Measurements from ENCODE around the gene KDM2B.

The KDM2B gene

DNA sequence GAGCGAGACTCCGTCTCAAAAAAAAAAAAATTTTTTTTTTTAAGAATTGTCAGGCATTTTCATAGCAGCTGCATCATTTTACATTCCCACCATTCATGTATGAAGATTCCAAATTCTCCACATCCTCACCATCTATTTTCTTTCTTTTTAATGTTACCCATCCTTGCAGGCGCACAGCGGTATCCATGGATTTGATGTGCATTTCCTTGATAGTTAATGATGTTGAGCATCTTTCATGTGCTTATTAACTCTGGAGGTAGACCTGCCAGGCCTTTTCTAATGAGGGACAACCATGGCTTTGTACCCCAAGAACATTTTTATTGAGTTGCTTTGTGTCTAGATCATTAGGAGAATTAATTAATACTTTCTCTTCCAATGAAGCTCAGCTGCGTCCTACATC lies 182.5 kb downstream of the KDM2B start:
- Histone ChIP-seq H3K27ac (ENCODE audit: low read depth, low read length) (no peak overlapping the region), H3K4me3 (ENCODE audit: low read length) (peak overlapping the region; percentile 87), H3F3A (ENCODE audit: control insufficient read depth, insufficient read depth) (0 out of 2 replicates have a peak, but pooled peaks cover 2% of the 10 kb centered on the region), H3K4me1 (ENCODE audit: control insufficient read depth, low read length) (peaks cover 29% of the 10 kb centered on the region), H3K36me3 (ENCODE audit: control insufficient read depth, low read length) (peaks cover 23% of the 10 kb centered on the region), H3K79me2 (ENCODE audit: control insufficient read depth, low read length) (peaks cover 47% of the 10 kb centered on the region), H3K9me2 (replicated peaks; ENCODE audit: control insufficient read depth, low read length) (no peaks in the 10 kb centered on the region), H3K27me3 (ENCODE audit: control insufficient read depth, low read length) (no peaks in the 10 kb centered on the region), H4K20me1 (ENCODE audit: control insufficient read depth, insufficient read depth, low read depth, low read length) (no peaks in the 10 kb centered on the region), H3K9me3 (ENCODE audit: control insufficient read depth, insufficient read depth, low read length) (no peaks in the 10 kb centered on the region), H3K4me2 (ENCODE audit: low read length) (peak overlapping the region; percentile 79)
- no peak for TF ChIP-seq EZH2phosphoT487 (IDR thresholded peaks at IDR 0.05; ENCODE audit: borderline replicate concordance, low read length)
- TF ChIP-seq, protein P1, sequence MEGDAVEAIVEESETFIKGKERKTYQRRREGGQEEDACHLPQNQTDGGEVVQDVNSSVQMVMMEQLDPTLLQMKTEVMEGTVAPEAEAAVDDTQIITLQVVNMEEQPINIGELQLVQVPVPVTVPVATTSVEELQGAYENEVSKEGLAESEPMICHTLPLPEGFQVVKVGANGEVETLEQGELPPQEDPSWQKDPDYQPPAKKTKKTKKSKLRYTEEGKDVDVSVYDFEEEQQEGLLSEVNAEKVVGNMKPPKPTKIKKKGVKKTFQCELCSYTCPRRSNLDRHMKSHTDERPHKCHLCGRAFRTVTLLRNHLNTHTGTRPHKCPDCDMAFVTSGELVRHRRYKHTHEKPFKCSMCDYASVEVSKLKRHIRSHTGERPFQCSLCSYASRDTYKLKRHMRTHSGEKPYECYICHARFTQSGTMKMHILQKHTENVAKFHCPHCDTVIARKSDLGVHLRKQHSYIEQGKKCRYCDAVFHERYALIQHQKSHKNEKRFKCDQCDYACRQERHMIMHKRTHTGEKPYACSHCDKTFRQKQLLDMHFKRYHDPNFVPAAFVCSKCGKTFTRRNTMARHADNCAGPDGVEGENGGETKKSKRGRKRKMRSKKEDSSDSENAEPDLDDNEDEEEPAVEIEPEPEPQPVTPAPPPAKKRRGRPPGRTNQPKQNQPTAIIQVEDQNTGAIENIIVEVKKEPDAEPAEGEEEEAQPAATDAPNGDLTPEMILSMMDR (IDR thresholded peaks at IDR 0.05; ENCODE audit: low read depth, low read length, poor library complexity, severe bottlenecking) = no peak

DNA sequence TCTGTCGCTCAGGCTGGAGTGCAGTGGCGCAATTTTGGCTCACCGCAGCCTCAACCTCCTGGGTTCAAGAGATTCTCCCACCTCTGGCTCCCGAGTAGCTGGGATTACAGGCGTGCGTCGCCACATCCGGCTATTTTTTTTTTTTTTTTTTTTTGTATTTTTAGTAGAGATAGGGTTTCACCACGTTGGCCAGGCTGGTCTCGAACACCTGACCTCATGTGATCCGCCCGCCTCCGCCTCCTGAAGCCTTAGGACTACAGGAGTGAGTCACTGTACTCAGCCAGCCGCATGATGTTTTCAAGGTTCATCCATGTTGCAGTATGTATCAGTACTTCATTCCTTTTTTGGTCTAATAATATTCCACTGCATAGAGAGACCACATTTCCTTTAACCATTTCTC lies 183.3 kb downstream of the KDM2B start:
- peaks cover 39% of the 10 kb centered on the region for H3K79me2 ChIP-seq (ENCODE audit: control insufficient read depth, low read length)
- H3K27ac ChIP-seq (ENCODE audit: low read depth, low read length) = no peak overlapping the region
- H3K36me3 ChIP-seq (ENCODE audit: control insufficient read depth, low read length) = peaks cover 16% of the 10 kb centered on the region
- no peaks in the 10 kb centered on the region for H3K9me2 ChIP-seq (replicated peaks; ENCODE audit: control insufficient read depth, low read length)
- TF ChIP-seq EZH2phosphoT487 (IDR thresholded peaks at IDR 0.05; ENCODE audit: borderline replicate concordance, low read length) = no peak
- H3K9me3 ChIP-seq (ENCODE audit: control insufficient read depth, insufficient read depth, low read length) = no peaks in the 10 kb centered on the region
- H3K4me3 ChIP-seq (ENCODE audit: low read length) = no peak overlapping the region
- H3K4me1 ChIP-seq (ENCODE audit: control insufficient read depth, low read length) = peaks cover 26% of the 10 kb centered on the region
- H3F3A ChIP-seq (ENCODE audit: control insufficient read depth, insufficient read depth) = 0 out of 2 replicates have a peak, but pooled peaks cover 2% of the 10 kb centered on the region
- H3K27me3 ChIP-seq (ENCODE audit: control insufficient read depth, low read length) = no peaks in the 10 kb centered on the region
- H3K4me2 ChIP-seq (ENCODE audit: low read length) = no peak overlapping the region
- H4K20me1 ChIP-seq (ENCODE audit: control insufficient read depth, insufficient read depth, low read depth, low read length) = no peaks in the 10 kb centered on the region

DNA sequence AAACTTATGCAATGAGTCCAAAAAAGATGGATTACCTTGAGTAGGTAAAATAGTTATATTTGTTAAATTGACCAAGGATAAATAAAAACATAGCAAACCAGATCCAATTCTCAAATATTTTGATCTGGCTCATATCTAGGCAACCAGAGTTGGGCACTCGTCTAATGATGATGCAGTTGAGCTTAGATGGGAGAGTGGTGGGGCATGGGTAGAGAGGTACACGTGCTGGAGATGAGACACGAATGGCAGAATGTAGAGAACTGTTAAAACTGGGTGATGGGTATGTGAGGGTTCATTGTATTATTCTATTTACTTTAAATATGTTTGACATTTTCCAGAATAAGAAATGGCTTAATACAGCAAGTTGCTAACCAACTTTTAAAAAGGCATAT lies 188.5 kb downstream of the KDM2B start:
- TF ChIP-seq, protein P1 (IDR thresholded peaks at IDR 0.05; ENCODE audit: low read depth, low read length, poor library complexity, severe bottlenecking) = no peak
- no peak for TF ChIP-seq EZH2phosphoT487 (IDR thresholded peaks at IDR 0.05; ENCODE audit: borderline replicate concordance, low read length)
- H3K27ac ChIP-seq (ENCODE audit: low read depth, low read length) = no peak overlapping the region
- H3K4me2 ChIP-seq (ENCODE audit: low read length) = no peak overlapping the region
- H3K9me2 ChIP-seq (replicated peaks; ENCODE audit: control insufficient read depth, low read length) = no peaks in the 10 kb centered on the region
- H3K79me2 ChIP-seq (ENCODE audit: control insufficient read depth, low read length) = no peaks in the 10 kb centered on the region
- H4K20me1 ChIP-seq (ENCODE audit: control insufficient read depth, insufficient read depth, low read depth, low read length) = no peaks in the 10 kb centered on the region
- H3K4me3 ChIP-seq (ENCODE audit: low read length) = no peak overlapping the region
- 0 out of 2 replicates have a peak, but pooled peaks cover 2% of the 10 kb centered on the region for H3F3A ChIP-seq (ENCODE audit: control insufficient read depth, insufficient read depth)
- H3K36me3 ChIP-seq (ENCODE audit: control insufficient read depth, low read length) = no peaks in the 10 kb centered on the region
- H3K27me3 ChIP-seq (ENCODE audit: control insufficient read depth, low read length) = no peaks in the 10 kb centered on the region
- no peaks in the 10 kb centered on the region for H3K4me1 ChIP-seq (ENCODE audit: control insufficient read depth, low read length)
- no peaks in the 10 kb centered on the region for H3K9me3 ChIP-seq (ENCODE audit: control insufficient read depth, insufficient read depth, low read length)

DNA sequence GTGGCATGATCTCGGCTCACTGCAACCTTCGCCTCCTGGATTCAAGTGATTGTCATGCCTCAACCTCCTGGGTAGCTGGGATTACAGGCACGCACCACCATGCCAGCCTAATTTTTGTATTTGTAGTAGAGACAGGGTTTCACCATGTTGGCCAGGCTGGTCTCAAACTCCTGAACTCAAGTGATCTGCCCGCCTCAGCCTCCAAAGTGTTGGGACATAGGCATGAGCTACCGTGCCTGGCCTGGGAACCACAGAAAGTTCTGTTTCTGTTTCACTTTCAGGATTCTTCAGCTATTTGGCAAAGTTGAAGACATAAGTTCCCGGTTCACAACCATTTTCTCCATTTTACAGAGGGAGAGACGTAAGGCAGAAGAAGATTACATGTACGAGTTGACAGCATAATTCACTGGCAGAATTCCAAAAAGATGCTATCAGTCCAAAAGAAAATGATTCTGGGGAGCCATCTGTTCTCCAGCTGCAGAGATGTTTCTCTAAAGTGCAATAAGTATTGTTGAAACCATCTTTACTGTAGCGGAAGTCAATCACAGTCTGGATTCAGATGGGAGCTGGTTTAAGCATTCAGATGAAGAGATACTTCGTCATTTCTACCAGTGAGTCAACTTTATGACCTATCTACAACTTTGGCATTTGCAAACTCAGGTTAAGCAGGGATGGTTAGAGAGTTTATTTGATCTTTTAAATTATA lies 189.1 kb downstream of the KDM2B start:
- no peak overlapping the region for H3K4me2 ChIP-seq (ENCODE audit: low read length)

More for the DNA sequence above, 189.1 kb downstream of the KDM2B start:
- TF ChIP-seq, protein P1 (IDR thresholded peaks at IDR 0.05; ENCODE audit: low read depth, low read length, poor library complexity, severe bottlenecking) = no peak
- no peak for TF ChIP-seq EZH2phosphoT487 (IDR thresholded peaks at IDR 0.05; ENCODE audit: borderline replicate concordance, low read length)
- H3K4me1 ChIP-seq (ENCODE audit: control insufficient read depth, low read length) = no peaks in the 10 kb centered on the region
- no peaks in the 10 kb centered on the region for H3K36me3 ChIP-seq (ENCODE audit: control insufficient read depth, low read length)
- no peaks in the 10 kb centered on the region for H3K79me2 ChIP-seq (ENCODE audit: control insufficient read depth, low read length)
- no peaks in the 10 kb centered on the region for H3K9me2 ChIP-seq (replicated peaks; ENCODE audit: control insufficient read depth, low read length)
- no peaks in the 10 kb centered on the region for H3K9me3 ChIP-seq (ENCODE audit: control insufficient read depth, insufficient read depth, low read length)
- H3F3A ChIP-seq (ENCODE audit: control insufficient read depth, insufficient read depth) = 0 out of 2 replicates have a peak, but pooled peaks cover 2% of the 10 kb centered on the region
- H3K27ac ChIP-seq (ENCODE audit: low read depth, low read length) = no peak overlapping the region
- H4K20me1 ChIP-seq (ENCODE audit: control insufficient read depth, insufficient read depth, low read depth, low read length) = no peaks in the 10 kb centered on the region
- no peak overlapping the region for H3K4me3 ChIP-seq (ENCODE audit: low read length)
- no peaks in the 10 kb centered on the region for H3K27me3 ChIP-seq (ENCODE audit: control insufficient read depth, low read length)

All from DOHH2 (cell line).